Omental fat pad (tissue), 4 donors: ENCODE data around the gene THAP11. TPM values are rescaled to one million over a fixed set of nuclear protein-coding genes. Genes with fewer than 3 reads are reported as not detected.

ENCODE experiments used
- ATAC-seq: fragments of 150-250 bp; one replicate; pipeline ENCODE4 v1.9.1; 2016; ENCODE audit warnings: mild to moderate bottlenecking, moderate library complexity; ENCODE audit not compliant: low FRiP score
- DNase-seq: peaks from one replicate; pipeline ENCODE4 v3.0.0-alpha.2; 2019; ENCODE audit warnings: low spot score
- CTCF ChIP-seq, 3 donors: fragments of 450-650 bp; IDR thresholded peaks; one replicate each; pipeline ENCODE4 v1.5.1; 2016 to 2017; ENCODE audit warnings: antibody characterized with exemption in 3 of 3, mild to moderate bottlenecking in 3 of 3, moderate library complexity in 2 of 3
- total RNA-seq, 4 donors: library from RNA; depleted of rRNA; stranded (reverse); fragments of >200 nt; gene quantifications; one replicate each; pipeline ENCODE4 v1.1.0, GENCODE V29; 2016

The THAP11 gene
- total RNA-seq, 4 donors from 2014 or later, result 37.4 to 61.6 (median 48.3) TPM

GRCh38 chr16:67853670-67854069, 11.6 kb downstream of the THAP11 start:
- no peak for DNase-seq
- no peak for ATAC-seq
- no peak for TF ChIP-seq CTCF (IDR thresholded peaks at IDR 0.05)

DNA sequence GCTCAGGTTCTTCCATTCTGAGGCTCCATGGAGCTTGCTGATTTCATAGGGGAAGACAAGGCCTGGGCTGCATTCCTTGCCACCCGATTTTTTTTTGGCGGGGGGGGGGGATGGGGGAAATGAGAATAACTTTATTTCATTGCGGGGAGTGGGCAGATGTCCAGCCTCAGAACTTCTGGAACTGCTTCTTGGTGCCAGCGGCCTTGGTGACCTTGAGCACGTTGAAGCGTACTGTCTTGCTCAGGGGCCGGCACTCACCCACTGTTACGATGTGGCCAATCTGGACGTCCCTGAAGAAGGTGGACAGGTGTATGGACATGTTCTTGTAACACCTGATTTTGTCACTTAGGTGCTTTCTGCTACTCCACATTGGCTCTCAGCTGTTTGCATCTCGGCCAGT, 13.7 kb downstream of the THAP11 start:
- DNase-seq (no peak), ATAC-seq (no peak)
- TF ChIP-seq CTCF (IDR thresholded peaks at IDR 0.05), result no peak

- ATAC-seq (no peak), DNase-seq (no peak)
- TF ChIP-seq CTCF (IDR thresholded peaks at IDR 0.05), result no peak
These were observed 14.9 kb downstream of the THAP11 start for GRCh38 chr16:67856927-67857546.

DNA sequence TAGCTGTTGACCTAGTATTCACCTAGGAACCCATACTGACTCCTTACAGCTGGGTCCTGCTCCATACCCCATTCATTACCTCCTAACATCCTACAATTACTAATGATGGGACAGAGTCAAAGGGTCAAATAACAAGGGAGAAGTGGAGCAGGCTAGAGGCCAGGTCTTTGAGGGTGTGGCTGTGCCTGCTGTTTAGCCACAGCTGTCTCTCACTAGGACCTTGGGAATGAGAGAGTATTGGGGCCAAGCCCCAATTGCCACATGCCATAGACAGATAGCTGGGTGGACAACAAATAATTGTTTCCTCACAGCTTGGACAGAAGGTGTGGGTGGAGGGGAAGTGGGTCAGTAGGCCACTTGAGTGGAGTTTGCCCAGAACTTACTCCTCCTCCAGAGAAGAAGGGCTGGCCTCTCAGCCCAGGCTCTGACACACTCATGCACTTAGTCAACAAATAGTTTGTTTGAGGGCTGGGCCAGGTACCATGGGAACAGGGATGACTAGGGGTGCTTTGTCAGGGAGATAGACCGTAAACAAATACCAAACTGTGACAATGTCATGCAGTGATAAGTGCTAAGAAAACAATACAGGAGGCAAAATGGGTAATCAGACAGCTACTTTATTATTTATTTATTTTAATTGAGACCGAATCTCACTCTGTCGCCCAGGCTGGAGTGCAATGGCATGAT, 15.6 kb downstream of the THAP11 start:
- ATAC-seq, result peak; percentile 94
- TF ChIP-seq CTCF (IDR thresholded peaks at IDR 0.05), result no peak
- DNase-seq, result peak; percentile 56

GRCh38 chr16:67858500-67858899, 16.4 kb downstream of the THAP11 start:
- no peak for TF ChIP-seq CTCF (IDR thresholded peaks at IDR 0.05)
- DNase-seq (no peak), ATAC-seq (no peak)

DNA sequence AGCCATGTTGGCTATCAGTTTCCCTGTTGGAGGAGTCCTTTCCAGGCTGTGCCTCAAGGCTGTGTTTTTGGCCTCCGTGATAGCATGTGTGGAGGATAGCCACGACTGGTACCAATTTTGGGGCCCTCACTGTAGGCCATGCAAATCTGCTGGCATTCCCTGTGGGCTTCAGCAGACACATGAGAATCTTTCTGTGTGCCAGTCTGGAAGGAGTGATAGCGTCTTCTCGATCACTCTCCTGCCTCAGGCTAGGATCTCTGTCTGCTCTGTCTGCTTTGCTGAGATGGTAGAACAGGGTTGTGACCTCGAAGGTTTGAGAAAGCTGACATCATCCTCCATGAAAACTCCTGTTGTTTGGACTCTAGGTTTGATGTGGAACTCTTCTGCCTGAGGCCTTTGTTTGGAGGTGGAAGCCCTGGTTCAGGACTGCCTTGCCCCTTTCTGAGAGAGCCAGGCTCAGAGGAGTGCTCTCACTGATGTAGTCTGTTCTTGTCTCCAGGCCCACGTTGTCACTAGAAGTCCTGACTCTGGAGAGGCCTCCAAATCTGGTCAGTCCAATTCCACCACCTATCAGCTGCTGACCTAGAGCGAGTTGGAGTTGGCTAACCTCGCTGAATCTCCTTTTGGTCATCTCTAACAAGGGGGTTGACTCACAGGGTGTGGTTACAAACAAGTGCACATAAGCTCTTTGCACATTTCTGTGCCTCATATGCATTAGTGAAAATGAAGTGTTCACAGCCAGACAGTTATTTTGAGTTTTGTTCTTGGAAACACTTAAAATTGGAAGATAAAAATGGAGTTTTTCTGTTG, 18.7 kb downstream of the THAP11 start:
- TF ChIP-seq CTCF (IDR thresholded peaks at IDR 0.05), result no peak
- no peak for DNase-seq
- peak; percentile 17 for ATAC-seq
